Liver (tissue), 9 donors: ENCODE data around the gene PIWIL1. TPM values are rescaled to one million over a fixed set of nuclear protein-coding genes. Genes with fewer than 3 reads are reported as not detected.

ENCODE experiments used
- DNase-seq: peaks from one replicate; pipeline ENCODE4 v3.0.0-alpha.2; 2017; ENCODE audit warnings: low spot score
- H3K27ac ChIP-seq, 2 donors: one replicate each; pipeline ENCODE4 v1.7.0; 2013; ENCODE audit warnings: inconsistent platforms in 2 of 2, low read length in 2 of 2, control low read depth in 1 of 2, low read depth in 1 of 2, mild to moderate bottlenecking in 1 of 2
- H3K27me3 ChIP-seq, 4 donors: one replicate each; pipeline versions ENCODE4 v1.6.1 to v1.7.0; 2013; ENCODE audit warnings: low read length in 3 of 4, inconsistent platforms in 1 of 4, mild to moderate bottlenecking in 1 of 4, moderate library complexity in 1 of 4; ENCODE audit not compliant: control insufficient read depth in 4 of 4, insufficient read depth in 4 of 4
- H3K36me3 ChIP-seq, 4 donors: one replicate each; pipeline versions ENCODE4 v1.6.1 to v1.7.0; 2013; ENCODE audit warnings: low read length in 3 of 4, mild to moderate bottlenecking in 3 of 4, low read depth in 1 of 4, moderate library complexity in 1 of 4; ENCODE audit not compliant: control insufficient read depth in 4 of 4, insufficient read depth in 3 of 4
- H3K4me1 ChIP-seq, 4 donors: one replicate each; pipeline versions ENCODE4 v1.6.1 to v1.7.0; 2013; ENCODE audit warnings: low read length in 3 of 4, mild to moderate bottlenecking in 3 of 4, moderate library complexity in 1 of 4; ENCODE audit not compliant: control insufficient read depth in 4 of 4, insufficient read depth in 4 of 4
- H3K4me3 ChIP-seq, 3 donors: one replicate each; pipeline versions ENCODE4 v1.6.1 to v1.7.0; 2013; ENCODE audit warnings: low read length in 3 of 3, control low read depth in 1 of 3, low read depth in 1 of 3, mild to moderate bottlenecking in 1 of 3
- H3K9ac ChIP-seq, 2 donors: one replicate each; pipeline ENCODE4 v1.7.0; 2013; ENCODE audit warnings: low read length in 2 of 2, mild to moderate bottlenecking in 2 of 2, moderate library complexity in 2 of 2, control low read depth in 1 of 2, low read depth in 1 of 2
- H3K9me3 ChIP-seq, 4 donors: one replicate each; pipeline versions ENCODE4 v1.6.1 to v1.7.0; 2013; ENCODE audit warnings: low read length in 3 of 4; ENCODE audit not compliant: control insufficient read depth in 4 of 4
- ATF3 ChIP-seq: IDR thresholded peaks from 2 replicates; pipeline ENCODE4 v1.6.1; 2016; ENCODE audit warnings: antibody characterized with exemption
- CTCF ChIP-seq: fragments of 150-350 bp; IDR thresholded peaks from 2 replicates; pipeline ENCODE4 v1.5.1; 2017; ENCODE audit warnings: improper control_type of control experiment, low read depth, low read length; ENCODE audit not compliant: missing input control
- FOXA2 ChIP-seq: IDR thresholded peaks from 2 replicates; pipeline ENCODE4 v1.6.1; 2016; ENCODE audit warnings: antibody characterized with exemption
- HNF4A ChIP-seq, 2 donors: conservative IDR thresholded peaks; 2 replicates each; pipeline ENCODE4 v1.6.1; 2016; ENCODE audit warnings: antibody characterized with exemption in 2 of 2, mild to moderate bottlenecking in 2 of 2
- HNF4G ChIP-seq: IDR thresholded peaks from 2 replicates; pipeline ENCODE4 v1.6.1; 2016; ENCODE audit warnings: antibody characterized with exemption
- NR2F2 ChIP-seq: IDR thresholded peaks from 2 replicates; pipeline ENCODE4 v1.6.1; 2016; ENCODE audit warnings: antibody characterized with exemption
- RAD21 ChIP-seq, 2 donors: IDR thresholded peaks; 2 replicates each; pipeline ENCODE4 v1.6.1; 2016; ENCODE audit warnings: antibody characterized with exemption in 2 of 2, mild to moderate bottlenecking in 2 of 2
- REST ChIP-seq: IDR thresholded peaks from 2 replicates; pipeline ENCODE4 v1.6.1; 2016; ENCODE audit warnings: antibody characterized with exemption, mild to moderate bottlenecking
- RXRA ChIP-seq, 2 donors: IDR thresholded peaks; 2 replicates each; pipeline ENCODE4 v1.6.1; 2017 to 2018; ENCODE audit warnings: antibody characterized with exemption in 2 of 2, mild to moderate bottlenecking in 1 of 2
- SP1 ChIP-seq: IDR thresholded peaks from 2 replicates; pipeline ENCODE4 v1.6.1; 2018; ENCODE audit warnings: antibody characterized with exemption, mild to moderate bottlenecking
- TAF1 ChIP-seq: conservative IDR thresholded peaks from 2 replicates; pipeline ENCODE4 v1.6.1; 2016; ENCODE audit warnings: antibody characterized with exemption, mild to moderate bottlenecking
- YY1 ChIP-seq: IDR thresholded peaks from 2 replicates; pipeline ENCODE4 v1.6.1; 2016; ENCODE audit warnings: antibody characterized with exemption, mild to moderate bottlenecking
- ZBTB33 ChIP-seq: IDR thresholded peaks from 2 replicates; pipeline ENCODE4 v1.6.1; 2016; ENCODE audit warnings: antibody characterized with exemption
- WGBS: extraction: QIAGEN DNeasy Blood & Tissue Kit; methylation state at CpG from one replicate; pipeline ENCODE4 v1.1.7; 2013; 5-methylcytosine and 5-hydroxymethylcytosine counted together
- polyA plus RNA-seq, 2 donors: library from polyadenylated mRNA; stranded (reverse) in 1 of 2; unstranded in 1 of 2; fragments of 200-250 nt in 1 of 2; fragments of >200 nt in 1 of 2; fragmentation: Nextera tagmentation in 1 of 2; extraction: Ambion mirVana in 1 of 2; gene quantifications; one replicate each; pipeline versions ENCODE4 v1.2.1 to v1.2.3, GENCODE V29; 2013 to 2015
- total RNA-seq, 2 donors: library from RNA; depleted of rRNA; stranded (reverse); fragments of >200 nt; gene quantifications; one replicate each; pipeline ENCODE4 v1.2.3, GENCODE V29; 2014
- donor health status: healthy.
- donor health status: healthy.
- donor health status: healthy.
- donor health status: healthy.
- donor health status: healthy.

Gene PIWIL1
- total and polyA plus RNA-seq, 4 donors: 0.01 TPM; not detected in 3

GRCh38 chr12:130335517-130336392, 1.9 kb upstream of the PIWIL1 start:
- peaks cover 0 to 4% (median under 1%) of the 10 kb centered on the region in 4 donors for H3K4me1 ChIP-seq
- H3K9me3 ChIP-seq: peaks cover 0 to 3% (median 0%) of the 10 kb centered on the region in 4 donors
- no peak for DNase-seq
- H3K9ac ChIP-seq: no peak overlapping the region
- WGBS: 51% methylated on average over 15 of the region's 15 CpGs
- H3K27ac ChIP-seq: no peak overlapping the region
- no peak overlapping the region for H3K4me3 ChIP-seq
- peaks cover 0 to 10% (median 4%) of the 10 kb centered on the region in 4 donors for H3K27me3 ChIP-seq
- TF ChIP-seq RXRA (IDR thresholded peaks at IDR 0.05): no peak
- no peak for TF ChIP-seq FOXA2
- no peak for TF ChIP-seq NR2F2
- no peak for TF ChIP-seq SP1
- peak; percentile 89 to 91 for TF ChIP-seq RAD21 (IDR thresholded peaks at IDR 0.05)
- TF ChIP-seq HNF4G: no peak
- TF ChIP-seq YY1: no peak
- TF ChIP-seq CTCF: peak; percentile 84
- no peaks in the 10 kb centered on the region for H3K36me3 ChIP-seq

GRCh38 chr12:130336723-130337487, 782 bp upstream of the PIWIL1 start:
- DNase-seq: no peak
- H3K4me3 ChIP-seq: no peak overlapping the region

GRCh38 chr12:130338794-130339601, 1.3 kb downstream of the PIWIL1 start:
- Histone ChIP-seq H3K27me3 (peaks cover 0 to 5% (median 3%) of the 10 kb centered on the region in 4 donors), H3K36me3 (no peaks in the 10 kb centered on the region), H3K9ac (no peak overlapping the region), H3K27ac (no peak overlapping the region), H3K4me1 (peaks cover 0 to 4% (median 2%) of the 10 kb centered on the region in 4 donors), H3K9me3 (peaks cover 0 to 7% (median 2%) of the 10 kb centered on the region in 4 donors), H3K4me3 (no peak overlapping the region)
- DNase-seq: no peak
- 21% methylated on average over 82 of the region's 82 CpGs for WGBS
- TF ChIP-seq CTCF: no peak
- no peak for TF ChIP-seq SP1
- no peak for TF ChIP-seq TAF1
- TF ChIP-seq REST: no peak
- TF ChIP-seq ZBTB33: no peak

More at GRCh38 chr12:130336723-130337487, 782 bp upstream of the PIWIL1 start:
- Histone ChIP-seq H3K9me3 (peaks cover 0 to 6% (median 2%) of the 10 kb centered on the region in 4 donors), H3K27ac (no peak overlapping the region), H3K27me3 (peaks cover 0 to 10% (median 4%) of the 10 kb centered on the region in 4 donors), H3K4me1 (peaks cover 0 to 4% (median under 1%) of the 10 kb centered on the region in 4 donors), H3K9ac (no peak overlapping the region), H3K36me3 (no peaks in the 10 kb centered on the region)
- 60% methylated on average over 33 of the region's 33 CpGs for WGBS
- TF ChIP-seq ATF3: no peak
- TF ChIP-seq RXRA (IDR thresholded peaks at IDR 0.05): no peak
- TF ChIP-seq HNF4A (conservative IDR thresholded peaks at IDR 0.05): peak; percentile 8 to 18
- no peak for TF ChIP-seq HNF4G
